Breast epithelium (tissue), 3 donors: Measurements from ENCODE around the gene SNX13.

Experiments used
- CTCF ChIP-seq, 3 donors: fragments of 450-650 bp; IDR thresholded peaks; one replicate each; pipeline ENCODE4 v1.5.1; 2016 to 2017; ENCODE audit warnings: antibody characterized with exemption in 3 of 3, mild to moderate bottlenecking in 3 of 3, moderate library complexity in 3 of 3
- POLR2A ChIP-seq: fragments of 450-650 bp; IDR thresholded peaks from one replicate; pipeline ENCODE4 v1.6.1; 2016; ENCODE audit warnings: antibody characterized with exemption, mild to moderate bottlenecking, moderate library complexity
- POLR2AphosphoS5 ChIP-seq, 3 donors: sonication (generic); formaldehyde crosslinking; IDR thresholded peaks; one replicate each; pipeline ENCODE4 v1.6.1; 2017; ENCODE audit warnings: antibody characterized with exemption in 3 of 3

DNA sequence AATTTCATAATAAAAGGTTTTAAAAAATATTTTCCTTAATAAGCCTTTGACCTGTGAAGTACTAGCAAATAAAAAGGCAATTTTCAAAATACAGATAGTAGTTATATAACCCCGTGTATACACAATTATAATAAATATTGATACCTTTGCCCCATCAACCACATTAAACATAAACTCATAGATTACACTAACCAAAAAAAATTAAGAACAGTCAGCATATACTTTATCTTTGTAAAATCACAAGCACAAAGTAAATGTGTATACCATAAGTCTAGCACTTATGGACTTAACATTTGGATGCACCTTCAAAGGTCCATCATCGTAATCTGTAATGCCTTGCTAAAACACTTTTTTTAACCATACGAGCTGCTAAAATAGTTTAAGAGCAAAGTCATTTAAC lies 123.4 kb downstream of the SNX13 start:
- TF ChIP-seq CTCF (IDR thresholded peaks at IDR 0.05): no peak
- no peak for TF ChIP-seq POLR2AphosphoS5 (IDR thresholded peaks at IDR 0.05)
- TF ChIP-seq POLR2A: no peak
